Mesenteric fat pad (tissue), 1 donor: ENCODE measurements around the gene IRAK1. TPM values are rescaled to one million over a fixed set of nuclear protein-coding genes. Genes with fewer than 3 reads are reported as not detected.

Source experiments
- DNase-seq: peaks from one replicate; pipeline ENCODE4 v3.0.0-alpha.2; 2020; ENCODE audit warnings: low spot score
- long read RNA-seq: library from polyadenylated mRNA; unstranded; transcript quantifications from one replicate; pipeline ENCODE4 v2.0.0, GENCODE V29; 2020
- total RNA-seq: library from RNA; stranded (reverse); fragmentation: NEBNext Ultra II Directional; extraction: Animal tissue kit (Norgen Biotek cat#: 25700); gene quantifications from one replicate; pipeline ENCODE4 v1.2.1, GENCODE V29; 2021
- donor health status: DM: yes; HTN: yes; CAD: no.

IRAK1 gene
- total RNA-seq = 167 TPM
- long read RNA-seq, transcript IRAK1-203 (14 exons, 3,666 nt) = major isoform, 8 of 167 reads
- long read RNA-seq, partial matches to known transcripts = 123 of 167 reads
- long read RNA-seq, other reads (novel, unspliced or antisense) = 32 of 167 reads

- DNase-seq = no peak
These were observed at the start of gene IRAK1 for GRCh38 chrX:154019633-154020528. IRAK1 (minus strand) TSS chrX:154019902; CDS start chrX:154019812, 90 bp downstream.

GRCh38 chrX:154068560-154068959, 48.9 kb upstream of the IRAK1 start:
- no peak for DNase-seq

- peak; percentile 57 for DNase-seq
These were observed 45.1 kb upstream of the IRAK1 start for GRCh38 chrX:154064637-154065435.

GRCh38 chrX:154063234-154063633, 43.5 kb upstream of the IRAK1 start:
- DNase-seq = no peak

- peak; percentile 60 for DNase-seq
These were observed 42.1 kb upstream of the IRAK1 start for GRCh38 chrX:154061801-154062200.

GRCh38 chrX:154059729-154060245, 40.1 kb upstream of the IRAK1 start:
- DNase-seq = no peak

- DNase-seq = no peak
These were observed 39.5 kb upstream of the IRAK1 start for GRCh38 chrX:154059231-154059630.

- DNase-seq = peak; percentile 39
These were observed 38.7 kb upstream of the IRAK1 start for GRCh38 chrX:154058214-154058997.

GRCh38 chrX:154057791-154058190, 38.1 kb upstream of the IRAK1 start:
- DNase-seq = no peak

GRCh38 chrX:154056770-154057241, 37.1 kb upstream of the IRAK1 start:
- DNase-seq = peak; percentile 57

GRCh38 chrX:154051201-154051810, 31.6 kb upstream of the IRAK1 start:
- no peak for DNase-seq

GRCh38 chrX:154050113-154050495, 30.4 kb upstream of the IRAK1 start:
- DNase-seq = no peak

- DNase-seq = no peak
These were observed 29.8 kb upstream of the IRAK1 start for GRCh38 chrX:154049209-154050112.

GRCh38 chrX:154048398-154048797, 28.7 kb upstream of the IRAK1 start:
- no peak for DNase-seq

GRCh38 chrX:154046940-154047610, 27.4 kb upstream of the IRAK1 start:
- DNase-seq = no peak

- DNase-seq = no peak
These were observed 26.5 kb upstream of the IRAK1 start for GRCh38 chrX:154046031-154046781.

- DNase-seq = no peak
These were observed 24.4 kb upstream of the IRAK1 start for GRCh38 chrX:154044091-154044490.
